ENCODE results near the gene VSX2. TPM values are rescaled to one million over a fixed set of nuclear protein-coding genes. Genes with fewer than 3 reads are reported as not detected.
"Not testable (repeated sequence)": the region's sequence is repeated elsewhere in the genome, so short reads cannot be mapped to it uniquely, and the experiment has no call there.

Gene VSX2
- total and polyA plus RNA-seq, 2 experiments from 2014 or later = not detected

DNA sequence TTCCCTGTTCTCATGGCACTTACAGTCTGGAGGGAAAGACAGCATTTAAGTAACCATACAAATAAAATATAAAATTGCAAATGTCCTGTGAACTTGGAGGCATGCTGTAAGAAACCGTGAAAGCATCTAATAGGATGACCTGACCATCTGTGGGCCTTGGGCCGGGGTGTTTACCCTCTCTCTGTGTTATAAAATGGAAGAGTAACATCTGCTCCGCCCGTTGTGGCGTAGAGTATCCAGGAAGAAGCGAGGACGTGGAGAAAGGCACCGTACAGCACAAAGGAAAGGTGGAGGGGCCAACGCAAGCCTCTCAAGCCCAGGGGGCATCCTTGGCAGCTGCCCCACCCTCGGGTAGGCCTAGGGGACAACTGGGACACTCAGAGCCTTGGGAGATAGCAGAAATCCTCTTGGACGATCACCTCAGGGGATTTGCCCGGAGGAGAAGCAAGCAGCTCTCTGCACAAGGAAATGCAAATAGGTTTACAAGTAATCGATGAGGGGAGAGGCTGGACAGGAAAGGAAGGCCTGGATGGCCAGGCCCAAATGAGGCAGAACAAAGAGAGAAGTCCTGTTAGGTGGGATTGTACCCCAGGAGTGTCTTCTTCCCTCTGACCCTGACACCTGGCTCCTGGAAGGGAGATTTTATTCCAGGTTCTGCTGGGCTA, 26.2 kb downstream of the VSX2 start:
- TF ChIP-seq, protein P1, sequence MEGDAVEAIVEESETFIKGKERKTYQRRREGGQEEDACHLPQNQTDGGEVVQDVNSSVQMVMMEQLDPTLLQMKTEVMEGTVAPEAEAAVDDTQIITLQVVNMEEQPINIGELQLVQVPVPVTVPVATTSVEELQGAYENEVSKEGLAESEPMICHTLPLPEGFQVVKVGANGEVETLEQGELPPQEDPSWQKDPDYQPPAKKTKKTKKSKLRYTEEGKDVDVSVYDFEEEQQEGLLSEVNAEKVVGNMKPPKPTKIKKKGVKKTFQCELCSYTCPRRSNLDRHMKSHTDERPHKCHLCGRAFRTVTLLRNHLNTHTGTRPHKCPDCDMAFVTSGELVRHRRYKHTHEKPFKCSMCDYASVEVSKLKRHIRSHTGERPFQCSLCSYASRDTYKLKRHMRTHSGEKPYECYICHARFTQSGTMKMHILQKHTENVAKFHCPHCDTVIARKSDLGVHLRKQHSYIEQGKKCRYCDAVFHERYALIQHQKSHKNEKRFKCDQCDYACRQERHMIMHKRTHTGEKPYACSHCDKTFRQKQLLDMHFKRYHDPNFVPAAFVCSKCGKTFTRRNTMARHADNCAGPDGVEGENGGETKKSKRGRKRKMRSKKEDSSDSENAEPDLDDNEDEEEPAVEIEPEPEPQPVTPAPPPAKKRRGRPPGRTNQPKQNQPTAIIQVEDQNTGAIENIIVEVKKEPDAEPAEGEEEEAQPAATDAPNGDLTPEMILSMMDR (IDR thresholded peaks at IDR 0.05; ENCODE audit: poor library complexity) = no peak
- TF ChIP-seq EZH2 (IDR thresholded peaks at IDR 0.05; ENCODE audit: borderline replicate concordance) = no peak
- no peak for TF ChIP-seq EZH2phosphoT487 (IDR thresholded peaks at IDR 0.05; ENCODE audit: low read depth, severe bottlenecking, unreplicated experiment)
- WGBS (ENCODE audit: low lambda C conversion rate, missing lambda C conversion rate) = 75% methylated on average over 13 of the region's 13 CpGs
- Histone ChIP-seq H3K36me3 (replicated peaks; ENCODE audit: insufficient read depth, low read depth) (no peaks in the 10 kb centered on the region), H3K4me1 (ENCODE audit: insufficient read depth) (no peaks in the 10 kb centered on the region), H3K79me2 (no peaks in the 10 kb centered on the region), H3K27ac (no peak overlapping the region), H3K4me2 (no peak overlapping the region), H3K27me3 (no peaks in the 10 kb centered on the region), H4K20me1 (ENCODE audit: insufficient read depth, poor library complexity, severe bottlenecking) (no peaks in the 10 kb centered on the region), H2AFZ (no peak overlapping the region), H3K9me2 (replicated peaks; ENCODE audit: insufficient read depth) (no peaks in the 10 kb centered on the region), H3K9me3 (ENCODE audit: low read depth) (no peaks in the 10 kb centered on the region), H3K4me3 (no peak overlapping the region)
- no peak for DNase-seq (ENCODE audit: low spot score)

DNA sequence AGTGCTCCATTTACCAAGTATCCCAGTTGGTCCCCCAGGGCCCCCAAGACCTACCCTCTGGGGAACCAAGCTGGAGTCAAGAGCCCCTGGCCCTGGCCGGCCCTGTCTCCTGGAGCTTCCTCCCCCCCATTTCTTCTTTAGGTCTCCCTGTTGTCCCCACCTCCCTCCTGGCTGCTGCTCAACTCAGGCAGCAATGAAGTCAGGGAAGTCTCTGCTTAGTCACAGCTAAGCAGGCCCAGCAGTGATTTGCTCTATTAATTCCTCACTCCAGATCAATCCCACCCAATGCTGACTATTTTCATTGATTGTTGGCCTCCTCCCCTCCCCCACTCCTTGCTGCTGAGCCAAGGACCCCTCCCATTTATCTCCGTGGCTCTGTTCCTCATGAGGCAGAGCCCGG, 28.3 kb downstream of the VSX2 start:
- no peaks in the 10 kb centered on the region for H3K79me2 ChIP-seq
- DNase-seq (ENCODE audit: low spot score) = no peak
- H3K9me2 ChIP-seq (replicated peaks; ENCODE audit: insufficient read depth) = no peaks in the 10 kb centered on the region
- H4K20me1 ChIP-seq (ENCODE audit: insufficient read depth, poor library complexity, severe bottlenecking) = no peaks in the 10 kb centered on the region
- no peak overlapping the region for H3K4me2 ChIP-seq
- no peak overlapping the region for H3K27ac ChIP-seq
- no peak for TF ChIP-seq EZH2 (IDR thresholded peaks at IDR 0.05; ENCODE audit: borderline replicate concordance)
- H3K9me3 ChIP-seq (ENCODE audit: low read depth) = no peaks in the 10 kb centered on the region
- no peaks in the 10 kb centered on the region for H3K36me3 ChIP-seq (replicated peaks; ENCODE audit: insufficient read depth, low read depth)
- no peaks in the 10 kb centered on the region for H3K27me3 ChIP-seq
- H3K4me3 ChIP-seq = no peak overlapping the region
- no peak overlapping the region for H2AFZ ChIP-seq
- no peaks in the 10 kb centered on the region for H3K4me1 ChIP-seq (ENCODE audit: insufficient read depth)
- WGBS (ENCODE audit: low lambda C conversion rate, missing lambda C conversion rate) = 67% methylated on average over 3 of the region's 3 CpGs

DNA sequence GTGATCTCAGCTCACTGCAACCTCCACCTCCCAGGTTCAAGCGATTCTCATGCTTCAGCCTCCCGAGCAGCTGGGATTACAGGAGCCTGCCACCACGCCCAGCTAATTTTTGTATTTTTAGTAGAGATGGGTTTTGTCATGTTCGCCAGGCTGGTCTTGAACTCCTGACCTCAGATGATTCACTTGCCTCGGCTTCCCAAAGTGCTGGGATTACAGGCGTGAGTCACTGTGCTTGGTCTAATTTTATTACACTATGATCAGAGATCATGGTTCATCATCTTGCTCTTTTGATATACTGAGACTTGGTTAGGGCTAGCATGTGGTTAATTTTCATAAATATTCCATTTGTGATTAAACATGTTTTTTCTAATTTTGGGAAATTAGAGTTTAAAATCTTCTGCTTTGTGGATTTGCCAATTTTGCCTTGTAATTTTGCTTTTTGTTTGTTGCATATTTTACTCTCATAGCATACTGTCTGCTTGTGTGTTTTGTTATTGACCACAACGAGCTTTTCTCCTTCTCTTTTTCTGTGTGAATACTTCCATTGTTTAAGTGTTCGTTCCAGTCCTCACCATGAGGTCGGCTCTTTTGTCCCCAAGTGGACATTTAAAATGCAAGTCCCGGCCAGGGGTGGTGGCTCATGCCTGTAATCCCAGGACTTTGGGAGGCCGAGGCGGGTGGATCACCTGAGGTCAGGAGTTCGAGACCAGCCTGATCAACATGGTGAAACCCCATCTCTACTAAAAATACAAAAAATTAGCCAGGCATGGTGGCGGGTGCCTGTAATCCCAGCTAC, 31.3 kb downstream of the VSX2 start:
- H3K4me1 ChIP-seq (ENCODE audit: insufficient read depth); H3K79me2 ChIP-seq; H3K4me3 ChIP-seq; H3K4me2 ChIP-seq; H3K9me2 ChIP-seq (replicated peaks; ENCODE audit: insufficient read depth); H4K20me1 ChIP-seq (ENCODE audit: insufficient read depth, poor library complexity, severe bottlenecking); H3K27me3 ChIP-seq; DNase-seq (ENCODE audit: low spot score); H3K27ac ChIP-seq; H3K36me3 ChIP-seq (replicated peaks; ENCODE audit: insufficient read depth, low read depth); H2AFZ ChIP-seq; H3K9me3 ChIP-seq (ENCODE audit: low read depth): not testable (repeated sequence)
- WGBS (ENCODE audit: low lambda C conversion rate, missing lambda C conversion rate) = 77% methylated on average over 14 of the region's 14 CpGs

- no peak for DNase-seq (ENCODE audit: low spot score)
- no peaks in the 10 kb centered on the region for H3K79me2 ChIP-seq
- no peak overlapping the region for H2AFZ ChIP-seq
- H3K9me3 ChIP-seq (ENCODE audit: low read depth) = no peaks in the 10 kb centered on the region
- H3K9me2 ChIP-seq (replicated peaks; ENCODE audit: insufficient read depth) = no peaks in the 10 kb centered on the region
- H3K4me1 ChIP-seq (ENCODE audit: insufficient read depth) = no peaks in the 10 kb centered on the region
- no peak overlapping the region for H3K27ac ChIP-seq
- WGBS (ENCODE audit: low lambda C conversion rate, missing lambda C conversion rate) = 92% methylated on average over 1 of the region's 1 CpG
- no peak overlapping the region for H3K4me2 ChIP-seq
- H3K4me3 ChIP-seq = no peak overlapping the region
- H3K27me3 ChIP-seq = no peaks in the 10 kb centered on the region
- TF ChIP-seq EZH2 (IDR thresholded peaks at IDR 0.05; ENCODE audit: borderline replicate concordance) = no peak
- TF ChIP-seq, protein P1 (IDR thresholded peaks at IDR 0.05; ENCODE audit: poor library complexity) = no peak
- no peak for TF ChIP-seq EZH2phosphoT487 (IDR thresholded peaks at IDR 0.05; ENCODE audit: low read depth, severe bottlenecking, unreplicated experiment)
- no peaks in the 10 kb centered on the region for H4K20me1 ChIP-seq (ENCODE audit: insufficient read depth, poor library complexity, severe bottlenecking)
- H3K36me3 ChIP-seq (replicated peaks; ENCODE audit: insufficient read depth, low read depth) = no peaks in the 10 kb centered on the region
Measured at GRCh38 chr14:74271365-74271764, 32.1 kb downstream of the VSX2 start.
